ENCODE results near the gene SLC39A5. TPM values are rescaled to one million over a fixed set of nuclear protein-coding genes. Genes with fewer than 3 reads are reported as not detected.
"Not testable (repeated sequence)": the region's sequence is repeated elsewhere in the genome, so short reads cannot be mapped to it uniquely, and the experiment has no call there.

The SLC39A5 gene
- total and polyA plus RNA-seq, 8 donors: 108 to 615 (median 263) TPM

DNA sequence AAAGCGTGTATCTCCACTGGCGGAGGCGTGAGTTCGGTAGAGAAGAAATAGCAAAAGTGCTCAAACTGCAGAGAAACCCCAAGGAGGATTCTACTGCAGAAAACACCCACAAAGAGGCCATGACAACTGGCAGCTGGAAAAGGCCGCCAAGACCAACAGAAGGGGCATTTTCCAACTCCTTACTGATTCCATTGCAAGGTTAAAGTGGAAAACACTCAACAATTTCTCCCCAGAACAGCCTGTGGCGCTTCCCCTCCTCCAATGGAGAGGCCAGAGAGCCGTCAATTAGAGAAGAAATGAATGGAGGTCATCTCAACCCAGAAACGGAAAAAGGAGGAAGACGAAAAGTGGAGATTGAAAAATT is 29.0 kb downstream of the SLC39A5 start:
- ATAC-seq: no peak
- 11 to 12% methylated on average over 9 of the region's 9 CpGs for WGBS, 2 donors
- Histone ChIP-seq H3K4me3 (peak overlapping the region; percentile 74 to 94 (median 92)), H3K4me1 (peaks cover 0 to 19% (median 0%) of the 10 kb centered on the region in 3 donors), H3K36me3 (peaks cover 0 to 16% (median 3%) of the 10 kb centered on the region in 3 donors), H3K9me3 (no peaks in the 10 kb centered on the region), H3K27me3 (no peaks in the 10 kb centered on the region), H3K27ac (peak overlapping the region; percentile 65 to 89 (median 83))
- intact Hi-C loops (cut with DNase I): loop anchor here in 1 of 3 donors (10.0 kb wide), 1 partner anchor 64 kb away; no protein-coding TSS in a partner anchor
- FAIRE-seq: no peak
- no peak for DNase-seq
- TF ChIP-seq CTCF (IDR thresholded peaks at IDR 0.05): no peak

GRCh38 chr12:56260380-56260779 is 30.5 kb downstream of the SLC39A5 start:
- TF ChIP-seq CTCF (IDR thresholded peaks at IDR 0.05): no peak
- Histone ChIP-seq H3K4me1 (peaks cover 0 to 19% (median 0%) of the 10 kb centered on the region in 3 donors), H3K27me3 (no peaks in the 10 kb centered on the region), H3K4me3 (no peak overlapping the region), H3K27ac (no peak overlapping the region), H3K9me3 (no peaks in the 10 kb centered on the region), H3K36me3 (peaks cover 0 to 1% (median 0%) of the 10 kb centered on the region in 3 donors)
- no peak for DNase-seq
- no peak for ATAC-seq
- no peak for FAIRE-seq
- WGBS, 2 donors: 93 to 94% methylated on average over 8 of the region's 8 CpGs
- intact Hi-C loops (cut with DNase I): no loop called here

DNA sequence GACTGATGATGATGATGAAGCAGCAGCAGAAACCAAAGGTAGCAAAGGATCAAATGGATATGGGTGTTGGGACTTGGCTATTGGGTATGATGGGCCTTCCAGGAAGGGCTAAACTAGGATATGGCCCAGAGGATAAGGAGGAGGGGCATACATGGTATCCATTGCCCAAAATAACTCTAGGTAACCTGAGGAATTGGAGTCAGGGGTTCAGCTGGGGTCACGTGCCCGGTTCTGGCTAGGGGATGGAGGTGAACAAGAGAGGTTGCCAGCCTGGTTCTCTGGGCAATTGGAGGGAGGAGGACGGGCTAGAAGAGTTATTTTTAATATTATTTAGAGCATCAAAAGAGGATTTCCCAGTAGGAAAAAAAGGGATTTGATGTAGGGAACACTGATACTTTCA is 31.1 kb downstream of the SLC39A5 start:
- Histone ChIP-seq H3K36me3 (no peaks in the 10 kb centered on the region), H3K27me3 (no peaks in the 10 kb centered on the region), H3K4me1 (peaks cover 0 to 19% (median 0%) of the 10 kb centered on the region in 3 donors), H3K4me3 (no peak overlapping the region), H3K9me3 (no peaks in the 10 kb centered on the region), H3K27ac (no peak overlapping the region)
- FAIRE-seq (no peak), ATAC-seq (no peak), DNase-seq (no peak)
- TF ChIP-seq CTCF (IDR thresholded peaks at IDR 0.05): no peak
- intact Hi-C loops (cut with DNase I): no loop called here
- 83 to 87% methylated on average over 3 of the region's 3 CpGs for WGBS, 2 donors

DNA sequence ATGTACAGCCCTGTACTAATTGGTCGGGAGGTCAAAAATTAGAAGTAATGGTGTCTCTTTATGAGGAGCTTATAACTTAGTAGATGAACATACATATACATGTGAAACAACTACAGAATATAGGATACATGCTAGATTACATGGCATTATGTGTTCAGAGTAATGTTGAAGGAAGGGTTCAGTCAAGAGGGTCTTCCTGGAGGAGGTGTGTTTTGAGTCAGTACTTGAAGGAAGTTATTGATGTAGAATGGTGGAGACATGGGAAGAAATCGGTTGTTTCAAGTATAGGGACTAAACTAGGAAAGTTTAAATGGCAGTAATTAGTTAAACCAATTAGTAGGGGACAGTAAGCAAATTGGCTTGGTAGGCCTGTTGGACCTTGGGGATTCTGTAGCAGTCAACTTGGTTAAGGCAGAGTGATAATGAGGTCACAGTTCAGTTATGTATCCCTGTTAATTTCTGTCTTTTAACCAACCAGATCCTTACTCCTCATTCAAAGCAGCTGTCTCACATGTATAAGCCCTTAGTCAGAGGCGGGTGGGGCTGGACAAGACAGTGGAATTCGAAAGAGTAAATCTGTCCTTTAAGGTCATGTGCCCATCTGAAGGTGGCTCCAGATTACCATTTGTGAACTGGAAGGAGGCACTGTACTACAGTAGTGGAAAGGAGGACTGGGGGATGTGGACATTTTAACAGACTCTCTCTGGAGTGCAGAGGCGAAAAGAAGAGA is 31.8 kb downstream of the SLC39A5 start:
- no peak overlapping the region for H3K27ac ChIP-seq
- H3K27me3 ChIP-seq: no peaks in the 10 kb centered on the region
- no peaks in the 10 kb centered on the region for H3K9me3 ChIP-seq
- H3K4me3 ChIP-seq: no peak overlapping the region
- 80 to 86% methylated on average over 5 of the region's 5 CpGs for WGBS, 2 donors
- no peak for DNase-seq
- ATAC-seq: no peak
- TF ChIP-seq CTCF (IDR thresholded peaks at IDR 0.05): no peak
- intact Hi-C loops (cut with DNase I): no loop called here
- no peak for FAIRE-seq
- no peaks in the 10 kb centered on the region for H3K36me3 ChIP-seq
- peaks cover 0 to 12% (median 0%) of the 10 kb centered on the region in 3 donors for H3K4me1 ChIP-seq

- H3K4me1 ChIP-seq; ATAC-seq; intact Hi-C loops (cut with DNase I); H3K4me3 ChIP-seq; H3K9me3 ChIP-seq; DNase-seq; H3K27me3 ChIP-seq; H3K36me3 ChIP-seq; FAIRE-seq; H3K27ac ChIP-seq: not testable (repeated sequence)
- WGBS, 2 donors: 90 to 92% methylated on average over 7 of the region's 7 CpGs
Observed at GRCh38 chr12:56262955-56263354, 33.1 kb downstream of the SLC39A5 start.

DNA sequence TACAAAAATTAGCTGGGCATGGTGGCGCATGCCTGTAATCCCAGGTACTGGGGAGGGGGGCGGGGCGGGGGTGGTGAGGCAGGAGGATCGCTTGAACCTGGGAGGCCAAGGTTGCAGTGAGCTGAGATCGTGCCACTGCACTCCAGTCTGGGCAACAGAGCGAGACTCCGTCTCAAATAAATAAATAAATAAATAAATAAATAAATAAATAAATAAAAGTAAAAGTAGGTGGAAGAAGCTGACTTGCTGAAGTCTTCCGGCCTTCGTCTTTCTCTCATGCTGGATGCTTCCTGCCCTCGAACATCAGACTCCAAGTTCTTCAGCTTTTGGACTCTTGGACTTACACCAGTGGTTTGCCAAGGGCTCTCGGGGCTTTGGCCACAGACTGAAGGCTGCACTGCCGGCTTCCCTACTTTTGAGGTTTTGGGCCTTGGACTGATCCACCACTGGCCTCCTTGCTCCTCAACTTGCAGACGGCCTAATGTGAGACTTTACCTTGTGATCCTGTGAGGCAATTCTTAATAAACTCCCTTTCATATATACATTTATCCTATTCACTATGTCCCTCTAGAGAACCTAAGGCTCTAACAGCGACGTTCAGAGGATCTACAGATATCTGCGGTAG is 36.3 kb downstream of the SLC39A5 start:
- intact Hi-C loops (cut with DNase I); FAIRE-seq; H3K36me3 ChIP-seq; H3K4me1 ChIP-seq; DNase-seq; H3K27me3 ChIP-seq; H3K9me3 ChIP-seq: not testable (repeated sequence)
- 45 to 47% methylated on average over 16 of the region's 16 CpGs for WGBS, 2 donors
- H3K4me3 ChIP-seq: peak overlapping the region; percentile 74 to 94 (median 81)
- peak overlapping the region; percentile 94 to 98 (median 94) for H3K27ac ChIP-seq
- ATAC-seq: peak in 2 of 4 donors; percentile 1 to 3
